ENCODE data around the gene STIM1.

STIM1 gene

DNA sequence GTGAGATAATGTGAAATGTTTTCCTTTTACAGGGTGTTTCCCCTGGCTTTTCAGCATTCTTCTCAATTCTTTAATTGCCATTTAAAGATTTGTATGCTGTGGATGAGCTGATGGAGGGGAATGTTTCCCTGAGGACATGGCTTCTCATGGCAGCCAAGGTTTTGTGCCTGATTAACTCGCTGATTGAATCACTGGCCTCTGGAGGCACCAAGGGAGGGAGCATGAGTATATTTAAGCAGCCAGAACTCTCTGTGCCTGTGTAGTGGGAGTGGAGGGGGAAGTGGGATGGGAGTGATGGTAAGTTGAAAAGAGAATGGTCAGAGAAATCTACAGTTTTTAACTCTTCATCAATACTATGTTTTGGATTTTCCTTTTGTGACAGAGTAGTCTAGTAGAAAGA, 88.7 kb downstream of the STIM1 start:
- no peak for TF ChIP-seq GATA3 (IDR thresholded peaks at IDR 0.05; ENCODE audit: low read depth, low read length)
- no peak for TF ChIP-seq GATA2 (IDR thresholded peaks at IDR 0.05; ENCODE audit: low read depth, low read length)

DNA sequence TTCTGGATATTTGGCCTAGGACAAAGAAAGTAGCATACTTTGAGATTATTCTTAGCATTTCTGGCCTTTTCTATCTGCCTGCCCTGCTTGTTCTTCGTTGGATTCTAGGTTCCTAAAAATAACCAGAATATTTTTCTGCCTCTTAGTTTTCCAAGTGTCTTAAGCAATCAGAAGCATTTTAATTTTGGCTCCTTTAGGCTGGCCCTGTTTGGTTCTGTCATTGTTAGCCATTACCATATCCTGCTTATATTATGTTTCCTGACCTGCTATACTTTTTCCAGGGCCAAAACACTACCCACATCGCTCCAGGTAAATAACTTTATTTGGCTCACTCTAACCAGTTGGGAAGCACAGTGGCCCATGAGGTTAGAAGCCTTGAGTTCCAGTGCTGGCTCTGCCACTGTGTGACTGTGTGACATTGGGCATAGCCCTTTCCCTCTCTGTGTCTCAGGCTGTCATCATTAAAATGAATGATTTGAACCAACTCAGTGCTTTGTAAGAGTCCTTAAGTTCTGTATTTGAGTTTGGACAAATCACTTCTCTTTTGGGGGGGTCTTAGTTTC, 91.1 kb downstream of the STIM1 start:
- no peak for TF ChIP-seq GATA2 (IDR thresholded peaks at IDR 0.05; ENCODE audit: low read depth, low read length)
- no peak for TF ChIP-seq GATA3 (IDR thresholded peaks at IDR 0.05; ENCODE audit: low read depth, low read length)

DNA sequence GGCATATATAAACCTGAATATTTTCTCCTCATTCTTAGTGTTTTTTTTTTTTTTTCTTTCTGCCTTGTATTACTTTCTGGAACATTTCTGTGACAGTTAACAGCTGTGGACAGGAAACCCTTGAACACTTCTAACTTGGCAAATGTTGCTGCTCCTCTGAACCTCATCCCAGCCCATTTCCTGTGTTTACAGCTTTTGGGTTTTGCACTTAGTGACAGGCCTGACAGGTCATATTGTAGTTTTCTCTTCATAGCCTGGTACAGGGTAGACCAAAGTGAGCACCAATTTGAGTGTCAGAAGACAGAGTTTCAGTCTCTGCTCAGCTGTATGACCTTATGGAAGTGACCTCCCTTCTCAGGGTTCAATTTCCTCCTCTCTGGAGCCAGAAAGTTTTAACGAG, 91.6 kb downstream of the STIM1 start:
- TF ChIP-seq GATA3 (IDR thresholded peaks at IDR 0.05; ENCODE audit: low read depth, low read length) (no peak), GATA2 (IDR thresholded peaks at IDR 0.05; ENCODE audit: low read depth, low read length) (no peak)

DNA sequence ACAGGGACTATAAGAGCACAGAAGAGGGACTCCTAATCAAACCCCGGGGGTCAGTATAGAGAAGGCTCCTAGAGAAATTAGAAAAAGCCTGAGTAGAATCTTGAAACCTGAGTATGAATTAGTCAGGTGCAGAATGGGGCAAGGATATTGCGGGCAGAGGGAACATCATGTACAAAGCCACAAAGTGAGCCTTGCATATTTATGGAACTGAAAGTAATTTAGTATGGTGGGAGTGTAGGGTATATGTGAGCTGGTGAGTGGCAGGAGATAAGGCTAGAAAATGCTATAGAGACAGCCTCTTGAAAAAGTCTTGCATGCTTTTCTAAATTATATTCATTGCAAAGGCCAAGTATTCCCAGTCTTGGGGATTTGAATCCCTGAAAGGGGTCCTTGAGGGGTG, 93.7 kb downstream of the STIM1 start:
- TF ChIP-seq GATA3 (IDR thresholded peaks at IDR 0.05; ENCODE audit: low read depth, low read length) (no peak), GATA2 (IDR thresholded peaks at IDR 0.05; ENCODE audit: low read depth, low read length) (no peak)

- TF ChIP-seq GATA3 (IDR thresholded peaks at IDR 0.05; ENCODE audit: low read depth, low read length) (no peak), GATA2 (IDR thresholded peaks at IDR 0.05; ENCODE audit: low read depth, low read length) (no peak)
Observed at GRCh38 chr11:3950996-3951660, 95.7 kb downstream of the STIM1 start.

- TF ChIP-seq GATA3 (IDR thresholded peaks at IDR 0.05; ENCODE audit: low read depth, low read length) (no peak), GATA2 (IDR thresholded peaks at IDR 0.05; ENCODE audit: low read depth, low read length) (no peak)
Observed at GRCh38 chr11:3952715-3953114, 97.3 kb downstream of the STIM1 start.

DNA sequence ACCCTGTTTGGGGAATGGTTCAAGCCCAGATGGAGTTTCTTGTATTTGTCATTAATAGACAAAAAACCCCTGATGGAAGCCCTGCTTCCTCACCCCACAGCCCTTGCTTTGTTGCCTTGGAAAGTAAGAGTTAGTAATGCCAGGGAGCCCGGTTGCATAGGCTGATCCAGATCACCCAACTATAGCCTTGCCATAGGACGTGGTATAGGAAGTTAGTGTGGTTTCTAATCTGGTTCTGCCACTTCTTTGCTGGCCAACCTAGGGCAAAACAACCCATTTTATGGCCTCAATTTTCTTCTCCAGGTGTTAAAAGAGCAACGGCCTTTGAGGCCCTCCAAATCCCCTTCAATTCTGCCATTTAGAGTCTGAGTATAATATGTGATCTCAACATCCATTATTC, 97.9 kb downstream of the STIM1 start:
- no peak for TF ChIP-seq GATA3 (IDR thresholded peaks at IDR 0.05; ENCODE audit: low read depth, low read length)
- TF ChIP-seq GATA2 (IDR thresholded peaks at IDR 0.05; ENCODE audit: low read depth, low read length): no peak

DNA sequence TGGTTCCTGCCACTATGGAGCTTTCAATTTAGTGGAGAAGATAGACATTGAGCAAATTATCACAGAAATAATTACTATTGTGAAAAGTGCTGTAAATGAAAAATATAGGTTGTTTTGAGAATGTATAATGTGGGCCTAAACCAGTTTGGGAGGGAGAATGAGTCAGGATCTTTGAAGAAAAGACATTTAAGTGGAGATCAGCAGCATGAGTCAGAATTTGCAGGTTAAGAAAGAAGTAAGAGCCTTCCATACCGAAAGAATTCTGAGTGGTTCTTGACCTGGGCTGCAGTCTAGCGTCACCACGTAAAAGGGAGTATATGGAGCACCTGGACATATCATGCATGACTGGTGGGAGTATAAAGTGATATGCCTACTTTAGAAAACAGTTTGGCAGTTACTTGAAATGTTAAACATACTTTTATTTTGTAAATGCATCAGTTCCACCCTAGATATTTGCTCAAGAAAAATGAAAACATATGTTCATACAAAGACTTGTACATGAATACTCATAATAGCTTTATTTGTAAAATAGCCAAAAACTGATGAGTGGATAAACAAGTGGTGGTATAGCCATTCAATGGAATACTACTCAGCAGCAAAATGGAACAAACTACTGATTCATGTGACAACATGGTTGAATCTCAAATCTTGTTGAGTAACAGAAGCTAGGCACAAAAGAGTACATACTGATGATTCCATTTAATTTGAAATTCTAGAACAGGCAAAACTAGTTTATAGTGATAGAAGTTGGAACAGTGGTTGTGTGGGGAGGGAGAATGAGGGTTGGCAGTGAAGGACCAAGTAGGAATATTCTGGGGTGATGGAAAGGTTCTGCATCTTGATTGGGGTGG, 99.2 kb downstream of the STIM1 start:
- TF ChIP-seq GATA3 (IDR thresholded peaks at IDR 0.05; ENCODE audit: low read depth, low read length) (no peak), GATA2 (IDR thresholded peaks at IDR 0.05; ENCODE audit: low read depth, low read length) (no peak)

GRCh38 chr11:3955299-3955665, 99.8 kb downstream of the STIM1 start:
- TF ChIP-seq GATA3 (IDR thresholded peaks at IDR 0.05; ENCODE audit: low read depth, low read length) (no peak), GATA2 (IDR thresholded peaks at IDR 0.05; ENCODE audit: low read depth, low read length) (no peak)

DNA sequence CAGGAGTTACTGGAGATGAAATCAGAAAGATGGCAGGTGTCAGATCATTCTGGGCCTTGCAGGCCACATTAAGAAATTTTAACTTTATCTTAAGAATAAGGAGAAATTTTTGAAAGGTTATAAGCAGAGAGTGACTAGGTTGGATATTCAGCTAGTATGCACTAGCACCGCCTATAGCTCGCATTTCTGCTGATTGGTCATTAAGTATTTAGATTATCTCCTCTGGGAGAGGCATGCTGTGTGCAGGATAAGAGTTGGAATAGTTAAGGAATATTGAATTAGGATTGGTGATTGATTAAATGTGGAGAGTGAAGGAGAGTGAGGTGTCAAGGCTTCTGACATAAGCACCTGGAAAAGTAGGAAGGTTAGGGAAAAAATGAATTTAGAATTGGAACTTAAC, 100.6 kb downstream of the STIM1 start:
- TF ChIP-seq GATA2 (IDR thresholded peaks at IDR 0.05; ENCODE audit: low read depth, low read length) (no peak), GATA3 (IDR thresholded peaks at IDR 0.05; ENCODE audit: low read depth, low read length) (no peak)

DNA sequence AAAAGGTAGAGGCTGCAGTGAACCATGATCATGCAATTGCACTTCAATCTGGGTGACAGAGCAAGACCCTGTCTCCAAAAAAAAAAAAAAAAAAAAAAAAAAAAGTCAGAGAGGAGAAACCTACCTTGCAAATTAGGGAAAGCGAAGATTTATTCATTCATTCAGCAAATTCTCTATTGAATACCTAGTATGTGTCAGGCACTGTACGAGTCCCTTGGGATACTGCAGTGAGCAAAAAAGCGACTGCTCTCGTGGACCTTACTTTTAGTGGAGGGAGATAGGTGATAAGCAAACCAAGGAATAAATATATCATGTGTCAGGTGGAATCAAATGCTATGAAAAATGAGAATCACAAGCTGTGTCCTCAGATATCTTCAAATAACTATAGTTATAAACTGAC, 101.3 kb downstream of the STIM1 start:
- no peak for TF ChIP-seq GATA3 (IDR thresholded peaks at IDR 0.05; ENCODE audit: low read depth, low read length)
- TF ChIP-seq GATA2 (IDR thresholded peaks at IDR 0.05; ENCODE audit: low read depth, low read length): no peak

- no peak for TF ChIP-seq GATA2 (IDR thresholded peaks at IDR 0.05; ENCODE audit: low read depth, low read length)
- TF ChIP-seq GATA3 (IDR thresholded peaks at IDR 0.05; ENCODE audit: low read depth, low read length): no peak
Observed at GRCh38 chr11:3957437-3957836, 102.0 kb downstream of the STIM1 start.

- TF ChIP-seq GATA3 (IDR thresholded peaks at IDR 0.05; ENCODE audit: low read depth, low read length) (no peak), GATA2 (IDR thresholded peaks at IDR 0.05; ENCODE audit: low read depth, low read length) (no peak)
Observed at GRCh38 chr11:3958281-3958680, 102.8 kb downstream of the STIM1 start.

DNA sequence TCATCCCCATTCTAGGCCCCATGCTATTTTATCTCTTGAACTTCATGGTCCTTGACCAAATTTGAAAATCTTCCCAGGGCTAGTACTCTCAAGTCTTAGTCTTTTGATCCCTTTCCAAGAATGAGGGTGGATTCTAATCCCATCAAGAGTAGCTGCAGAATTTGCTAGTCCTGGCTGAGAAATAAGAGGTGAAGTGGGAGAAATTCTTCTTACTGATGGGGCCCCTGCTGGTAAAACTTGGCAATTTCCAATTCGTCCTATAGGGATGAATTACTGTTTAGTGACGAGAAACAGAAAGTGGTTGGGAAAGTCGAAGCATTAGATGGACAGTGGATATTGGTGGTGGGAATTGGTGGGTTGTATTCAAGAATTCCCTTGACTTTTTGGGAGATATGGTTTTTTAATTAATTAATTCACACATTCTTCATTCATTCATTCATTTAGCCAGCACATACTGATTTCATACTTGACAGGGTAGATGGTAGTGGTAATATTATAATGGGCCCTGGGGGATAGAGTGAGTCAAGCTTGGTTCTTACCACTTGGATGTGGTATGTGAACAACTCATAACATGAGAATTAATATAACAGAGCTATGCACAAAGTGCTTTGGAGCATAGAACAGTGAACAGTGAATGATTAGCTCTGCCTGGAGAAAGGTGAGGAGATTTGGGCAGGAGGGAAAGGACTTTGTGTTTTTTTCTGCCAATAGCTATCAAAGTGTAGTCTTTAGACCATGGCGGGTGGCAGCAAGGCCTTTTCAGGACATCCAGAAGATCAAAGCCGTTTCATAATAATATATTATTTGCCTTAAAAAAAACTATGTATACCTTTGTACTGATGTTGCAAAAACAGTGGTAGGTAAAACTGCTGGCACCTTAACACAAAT, 103.8 kb downstream of the STIM1 start:
- TF ChIP-seq GATA2 (IDR thresholded peaks at IDR 0.05; ENCODE audit: low read depth, low read length) (no peak), GATA3 (IDR thresholded peaks at IDR 0.05; ENCODE audit: low read depth, low read length) (no peak)
